ENCODE results near the gene CLCN5.

Gene CLCN5

DNA sequence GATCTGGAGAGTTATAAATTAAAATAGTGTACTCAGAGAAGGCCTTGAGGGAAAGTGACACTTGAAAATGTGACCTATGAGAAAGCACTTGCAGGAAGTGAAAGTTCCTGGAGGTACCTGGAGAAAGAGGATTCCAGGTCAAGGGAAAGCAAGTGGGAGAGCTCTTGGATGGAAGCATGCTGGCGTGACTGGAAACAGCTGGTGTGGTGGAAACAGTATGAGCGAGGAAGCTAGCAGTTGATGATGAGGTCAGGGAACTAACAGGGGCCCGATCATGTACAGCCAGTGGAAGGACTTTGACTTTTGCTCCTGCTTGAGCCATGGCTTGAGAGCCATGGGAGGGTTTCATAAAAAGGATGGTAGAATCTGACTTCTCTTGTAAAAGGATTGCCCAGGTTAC, 9.5 kb upstream of the CLCN5 start:
- Histone ChIP-seq H3K9ac (ENCODE audit: low read length) (no peak overlapping the region), H4K20me1 (ENCODE audit: low read depth, low read length) (no peaks in the 10 kb centered on the region), H3K27ac (ENCODE audit: low read depth, low read length) (no peak overlapping the region), H3K27me3 (ENCODE audit: low read length) (no peaks in the 10 kb centered on the region), H3K9me3 (ENCODE audit: insufficient read depth, low read length) (no peaks in the 10 kb centered on the region), H3K9me2 (replicated peaks; ENCODE audit: insufficient read depth, low read length) (no peaks in the 10 kb centered on the region), H3F3A (ENCODE audit: insufficient read depth) (no peaks in the 10 kb centered on the region), H3K4me3 (ENCODE audit: insufficient read depth, low read length, poor library complexity, severe bottlenecking) (no peak overlapping the region), H3K4me2 (ENCODE audit: low read depth, low read length, poor library complexity, severe bottlenecking) (no peak overlapping the region), H3K79me2 (ENCODE audit: insufficient read depth, low read length) (no peaks in the 10 kb centered on the region), H3K36me3 (ENCODE audit: low read length) (no peaks in the 10 kb centered on the region), H2AFZ (ENCODE audit: low read depth, low read length, severe bottlenecking) (no peak overlapping the region)
- no peak for TF ChIP-seq EZH2phosphoT487 (conservative IDR thresholded peaks at IDR 0.05; ENCODE audit: low read length)
- TF ChIP-seq, protein P1, sequence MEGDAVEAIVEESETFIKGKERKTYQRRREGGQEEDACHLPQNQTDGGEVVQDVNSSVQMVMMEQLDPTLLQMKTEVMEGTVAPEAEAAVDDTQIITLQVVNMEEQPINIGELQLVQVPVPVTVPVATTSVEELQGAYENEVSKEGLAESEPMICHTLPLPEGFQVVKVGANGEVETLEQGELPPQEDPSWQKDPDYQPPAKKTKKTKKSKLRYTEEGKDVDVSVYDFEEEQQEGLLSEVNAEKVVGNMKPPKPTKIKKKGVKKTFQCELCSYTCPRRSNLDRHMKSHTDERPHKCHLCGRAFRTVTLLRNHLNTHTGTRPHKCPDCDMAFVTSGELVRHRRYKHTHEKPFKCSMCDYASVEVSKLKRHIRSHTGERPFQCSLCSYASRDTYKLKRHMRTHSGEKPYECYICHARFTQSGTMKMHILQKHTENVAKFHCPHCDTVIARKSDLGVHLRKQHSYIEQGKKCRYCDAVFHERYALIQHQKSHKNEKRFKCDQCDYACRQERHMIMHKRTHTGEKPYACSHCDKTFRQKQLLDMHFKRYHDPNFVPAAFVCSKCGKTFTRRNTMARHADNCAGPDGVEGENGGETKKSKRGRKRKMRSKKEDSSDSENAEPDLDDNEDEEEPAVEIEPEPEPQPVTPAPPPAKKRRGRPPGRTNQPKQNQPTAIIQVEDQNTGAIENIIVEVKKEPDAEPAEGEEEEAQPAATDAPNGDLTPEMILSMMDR (IDR thresholded peaks at IDR 0.05; ENCODE audit: insufficient read depth, low read length, poor library complexity, severe bottlenecking): no peak

- Histone ChIP-seq H3F3A (ENCODE audit: insufficient read depth) (no peaks in the 10 kb centered on the region), H3K4me3 (ENCODE audit: insufficient read depth, low read length, poor library complexity, severe bottlenecking) (no peak overlapping the region), H3K4me2 (ENCODE audit: low read depth, low read length, poor library complexity, severe bottlenecking) (no peak overlapping the region), H3K9me3 (ENCODE audit: insufficient read depth, low read length) (no peaks in the 10 kb centered on the region), H4K20me1 (ENCODE audit: low read depth, low read length) (no peaks in the 10 kb centered on the region), H3K27ac (ENCODE audit: low read depth, low read length) (no peak overlapping the region), H3K27me3 (ENCODE audit: low read length) (no peaks in the 10 kb centered on the region), H2AFZ (ENCODE audit: low read depth, low read length, severe bottlenecking) (no peak overlapping the region), H3K36me3 (ENCODE audit: low read length) (no peaks in the 10 kb centered on the region), H3K9ac (ENCODE audit: low read length) (no peak overlapping the region), H3K9me2 (replicated peaks; ENCODE audit: insufficient read depth, low read length) (no peaks in the 10 kb centered on the region), H3K79me2 (ENCODE audit: insufficient read depth, low read length) (no peaks in the 10 kb centered on the region)
- no peak for TF ChIP-seq EZH2phosphoT487 (conservative IDR thresholded peaks at IDR 0.05; ENCODE audit: low read length)
- TF ChIP-seq, protein P1 (IDR thresholded peaks at IDR 0.05; ENCODE audit: insufficient read depth, low read length, poor library complexity, severe bottlenecking): peak; percentile 50
Measured at GRCh38 chrX:49915361-49916222, 6.8 kb upstream of the CLCN5 start.

DNA sequence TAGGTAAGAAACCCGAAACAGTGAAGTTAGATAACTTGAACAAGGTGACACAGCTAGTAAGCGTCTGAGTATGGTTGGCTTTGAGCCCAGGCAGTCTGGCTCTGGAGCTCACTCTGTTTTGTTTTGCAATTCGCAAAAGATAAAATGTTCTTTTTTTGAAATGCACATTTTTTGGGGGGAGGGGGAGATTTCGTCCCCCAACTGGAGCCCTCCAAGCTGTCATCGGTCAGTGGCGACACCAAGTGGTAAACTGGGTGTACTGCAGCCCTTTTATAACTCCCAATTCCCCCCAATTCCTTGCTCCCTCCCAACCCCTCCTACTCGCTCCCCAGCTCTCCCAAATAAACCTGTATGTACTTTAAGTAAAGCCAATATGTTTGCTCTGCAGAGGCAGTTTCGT, 2.8 kb upstream of the CLCN5 start:
- Histone ChIP-seq H3K9me3 (ENCODE audit: insufficient read depth, low read length) (no peaks in the 10 kb centered on the region), H3K27me3 (ENCODE audit: low read length) (no peaks in the 10 kb centered on the region)
- TF ChIP-seq, protein P1 (IDR thresholded peaks at IDR 0.05; ENCODE audit: insufficient read depth, low read length, poor library complexity, severe bottlenecking): peak; percentile 38
- no peak for TF ChIP-seq EZH2phosphoT487 (conservative IDR thresholded peaks at IDR 0.05; ENCODE audit: low read length)

More for the DNA sequence above, 2.8 kb upstream of the CLCN5 start:
- Histone ChIP-seq H4K20me1 (ENCODE audit: low read depth, low read length) (no peaks in the 10 kb centered on the region), H3K79me2 (ENCODE audit: insufficient read depth, low read length) (no peaks in the 10 kb centered on the region), H3K9me2 (replicated peaks; ENCODE audit: insufficient read depth, low read length) (no peaks in the 10 kb centered on the region), H3K36me3 (ENCODE audit: low read length) (no peaks in the 10 kb centered on the region), H3K4me3 (ENCODE audit: insufficient read depth, low read length, poor library complexity, severe bottlenecking) (no peak overlapping the region), H3K27ac (ENCODE audit: low read depth, low read length) (no peak overlapping the region), H3K9ac (ENCODE audit: low read length) (no peak overlapping the region), H3K4me2 (ENCODE audit: low read depth, low read length, poor library complexity, severe bottlenecking) (no peak overlapping the region), H2AFZ (ENCODE audit: low read depth, low read length, severe bottlenecking) (no peak overlapping the region), H3F3A (ENCODE audit: insufficient read depth) (no peaks in the 10 kb centered on the region)

Data from SU-DHL-6 (cell line).